Left forelimb (tissue), 1 donor: ENCODE measurements around the gene HES2.
"Not testable (repeated sequence)": the region's sequence is repeated elsewhere in the genome, so short reads cannot be mapped to it uniquely, and the experiment has no call there.

Experiments
- DNase-seq: peaks from one replicate; pipeline ENCODE4 v3.0.0-alpha.2; 2018; ENCODE audit warnings: low spot score

HES2 gene

DNA sequence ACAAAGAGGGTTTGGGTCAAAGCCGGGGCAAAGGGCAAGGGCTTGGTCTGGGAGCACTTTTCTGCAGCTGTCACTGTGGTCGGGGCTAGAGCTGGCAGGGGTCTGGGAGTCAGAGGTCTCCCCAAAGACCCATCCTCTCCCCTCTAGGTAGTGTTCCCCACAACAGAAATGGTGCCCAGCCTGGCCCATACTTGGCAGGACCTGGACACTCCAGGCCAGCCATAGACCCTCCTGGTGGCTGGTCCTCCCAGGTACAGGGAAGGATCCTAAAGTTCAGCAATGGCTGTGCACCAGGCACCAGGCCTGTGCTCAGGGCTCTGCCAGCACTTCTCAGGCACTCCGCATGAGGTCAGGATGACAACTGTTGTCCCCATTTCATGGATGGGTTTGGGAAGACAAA is 15.8 kb upstream of the HES2 start:
- no peak for DNase-seq

DNA sequence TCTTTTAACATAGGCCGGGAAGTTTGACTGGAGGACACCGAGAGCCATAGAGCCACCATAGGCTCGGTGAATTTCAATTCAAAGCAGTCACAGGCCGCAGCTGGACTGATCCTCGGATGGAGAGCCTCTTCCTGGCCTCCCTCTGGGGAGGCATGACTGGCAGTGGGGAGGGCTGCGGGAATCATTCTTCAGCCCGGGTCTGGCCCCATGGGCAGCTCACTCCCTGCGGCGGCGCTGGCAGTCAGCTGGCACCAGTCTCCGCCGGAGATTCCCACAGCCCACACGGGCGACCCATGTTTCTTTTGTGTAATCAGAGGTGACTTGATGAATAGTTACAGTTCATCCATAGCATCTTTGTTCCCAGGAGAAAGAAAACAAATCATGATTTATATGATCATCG is 15.4 kb upstream of the HES2 start:
- DNase-seq = no peak

DNA sequence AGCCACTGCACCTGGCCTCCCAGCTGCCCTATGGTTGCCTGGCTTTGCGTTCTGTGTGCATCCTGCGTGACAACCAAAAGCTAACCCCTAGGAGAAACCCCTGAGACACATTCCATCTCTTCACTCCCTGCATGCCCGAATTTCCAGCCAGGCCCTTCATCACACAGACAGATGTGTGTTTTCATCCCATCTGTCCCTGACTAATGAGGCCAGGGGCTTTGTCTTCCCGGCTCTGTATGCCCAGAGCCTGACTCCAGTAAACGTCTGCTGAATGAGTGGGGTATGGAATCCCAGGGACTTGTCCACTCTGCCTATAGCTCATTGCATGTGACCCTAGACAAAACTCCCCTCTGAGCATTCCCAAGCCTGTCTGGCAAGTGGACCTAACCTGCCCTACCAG is 14.5 kb upstream of the HES2 start:
- no peak for DNase-seq

DNA sequence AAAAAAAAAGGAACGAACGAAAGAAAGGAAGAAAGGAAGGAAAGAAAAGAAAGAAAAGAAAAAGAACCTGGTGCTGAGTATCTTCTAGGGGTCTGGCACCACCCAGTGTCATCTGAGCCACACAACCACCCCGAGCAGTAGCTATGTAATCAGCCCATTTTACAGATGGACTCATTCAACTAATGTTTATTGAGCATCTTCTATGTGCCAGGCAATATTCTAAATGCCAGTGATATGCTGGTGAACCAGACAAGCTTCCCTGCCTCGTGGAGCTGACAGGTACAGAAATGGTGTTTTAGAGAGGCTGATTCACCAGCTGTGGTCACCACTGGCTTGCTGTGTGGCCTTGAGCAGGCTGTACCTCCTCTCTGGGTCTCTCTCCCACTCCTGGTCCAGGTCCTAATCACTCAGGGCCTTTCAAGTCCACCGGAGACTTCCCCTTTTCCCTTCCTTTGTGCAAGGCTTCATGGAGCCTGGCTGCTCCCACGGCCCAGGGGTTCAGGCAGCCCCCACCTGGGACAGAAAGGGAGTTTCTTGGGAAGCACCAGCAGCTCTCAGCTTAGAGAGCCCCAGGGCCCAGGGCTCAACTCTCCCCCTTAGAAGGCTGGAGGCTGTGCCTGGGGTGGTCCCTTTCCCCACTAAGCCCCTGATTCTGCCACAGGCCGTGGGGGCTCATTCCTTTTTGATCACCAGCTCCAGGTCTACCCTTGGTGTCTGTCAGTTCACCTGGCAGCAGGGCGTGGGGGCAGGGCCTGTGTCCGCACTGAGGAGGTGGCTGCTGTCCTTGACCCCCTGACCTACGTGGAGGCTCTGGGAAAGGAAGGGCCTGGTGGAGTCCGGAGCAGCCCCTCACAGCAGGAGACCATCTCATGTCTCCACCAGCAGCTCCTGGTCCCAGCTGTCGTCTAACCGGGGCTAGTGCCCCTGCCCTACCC is 12.2 kb upstream of the HES2 start:
- DNase-seq = not testable (repeated sequence)

DNA sequence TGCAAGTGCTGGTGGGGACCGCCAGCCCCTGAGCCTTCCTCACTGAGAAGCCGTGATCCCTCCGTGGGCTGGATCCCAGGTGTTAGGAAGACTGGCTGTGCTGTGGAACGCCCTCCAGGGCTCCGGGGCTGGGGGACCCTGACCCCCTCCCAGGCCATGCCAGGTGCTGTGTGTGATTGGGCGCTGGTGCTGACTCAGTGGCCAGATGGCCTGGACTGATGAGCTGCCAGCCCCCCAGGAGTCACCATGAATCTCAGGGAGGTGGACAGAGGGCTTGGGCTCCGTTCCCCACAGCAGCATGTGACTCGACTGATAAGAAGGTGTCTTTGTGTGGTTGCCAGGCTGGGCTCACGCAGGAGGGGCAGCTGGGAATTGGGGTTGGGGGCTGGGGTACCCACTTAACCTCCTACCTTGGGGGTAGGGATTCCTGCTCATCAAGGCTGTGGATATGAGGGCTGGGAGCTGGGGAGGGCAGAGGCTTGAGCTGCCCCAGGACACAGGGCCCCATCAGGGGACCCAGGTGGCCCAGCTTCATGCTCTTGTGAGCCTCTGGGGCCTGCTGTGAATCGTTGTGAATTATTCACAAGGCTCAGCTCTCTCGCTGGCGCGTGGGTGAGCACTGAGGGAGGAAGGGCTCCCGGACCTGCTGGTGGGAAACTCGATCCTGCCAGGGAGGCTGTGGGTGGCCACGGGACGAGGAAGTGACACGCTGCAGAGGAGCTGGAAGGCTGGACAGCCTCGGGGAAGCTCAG is 10.1 kb upstream of the HES2 start:
- not testable (repeated sequence) for DNase-seq

- not testable (repeated sequence) for DNase-seq
Observed at GRCh38 chr1:6428453-6428852, 8.7 kb upstream of the HES2 start.

GRCh38 chr1:6427441-6428390 is 8.0 kb upstream of the HES2 start:
- no peak for DNase-seq

- no peak for DNase-seq
Observed at GRCh38 chr1:6426972-6427350, 7.2 kb upstream of the HES2 start.

- DNase-seq = no peak
Observed at GRCh38 chr1:6426277-6426971, 6.7 kb upstream of the HES2 start.

GRCh38 chr1:6425658-6426057 is 5.9 kb upstream of the HES2 start:
- DNase-seq = no peak

GRCh38 chr1:6424619-6425593 is 5.2 kb upstream of the HES2 start, which contains the start of gene ESPN:
Gene ESPN (plus strand): TSS chr1:6424776. CDS start chr1:6424956, 180 bp downstream.
- DNase-seq = no peak

DNA sequence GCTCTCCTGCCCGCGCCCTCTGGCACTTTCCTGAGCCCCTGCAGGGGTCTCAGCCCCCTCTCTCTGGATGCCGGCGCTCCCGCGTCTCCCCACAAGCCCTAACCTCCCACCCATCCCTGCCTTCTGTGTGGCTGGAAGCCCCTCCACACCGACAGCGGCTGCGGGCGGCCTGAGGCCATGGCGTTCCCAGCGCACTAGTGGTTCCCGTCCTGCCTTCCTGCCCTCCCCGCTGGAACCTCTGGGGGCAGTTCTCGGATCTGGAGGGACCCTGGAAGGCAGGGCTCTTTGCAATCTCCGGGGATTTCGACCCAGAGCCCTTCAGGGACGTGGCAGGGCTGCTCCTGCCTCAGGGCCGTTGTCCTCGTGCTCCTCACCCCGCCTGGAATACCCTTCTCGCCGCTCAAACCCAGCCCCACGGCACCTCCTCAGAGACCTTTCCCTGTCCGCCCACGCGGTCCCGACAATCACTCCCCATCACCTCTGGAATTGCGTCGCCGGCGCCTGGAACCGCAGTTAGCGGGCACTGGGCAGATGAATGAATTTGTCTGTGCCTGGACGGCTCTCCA is 4.4 kb upstream of the HES2 start:
- DNase-seq = no peak

- no peak for DNase-seq
Observed at GRCh38 chr1:6423321-6423999, 3.7 kb upstream of the HES2 start.

DNA sequence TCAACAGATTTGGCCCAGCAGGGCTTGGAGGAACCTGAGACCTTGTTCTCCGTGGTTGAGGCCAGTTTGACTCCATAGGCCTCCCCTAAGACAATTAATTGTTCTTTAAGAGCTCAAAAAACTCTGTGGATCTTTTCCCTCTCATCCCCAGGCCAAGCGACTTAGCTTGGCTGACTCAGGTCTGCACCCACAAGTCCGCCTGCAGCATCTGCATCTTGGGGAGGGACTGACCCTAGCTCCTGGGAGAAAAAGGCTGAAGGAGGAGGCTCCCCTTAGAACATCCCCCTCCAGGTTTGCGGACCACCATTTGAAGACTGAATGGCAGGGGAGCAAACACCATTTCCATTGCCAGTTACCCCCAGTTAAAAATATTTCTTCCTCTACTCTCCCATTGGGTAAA is 1.5 kb upstream of the HES2 start:
- DNase-seq = no peak

GRCh38 chr1:6420454-6421042 is 829 bp upstream of the HES2 start:
- DNase-seq = no peak

- DNase-seq = no peak
Observed at GRCh38 chr1:6419397-6419803, 319 bp downstream of the HES2 start.

DNA sequence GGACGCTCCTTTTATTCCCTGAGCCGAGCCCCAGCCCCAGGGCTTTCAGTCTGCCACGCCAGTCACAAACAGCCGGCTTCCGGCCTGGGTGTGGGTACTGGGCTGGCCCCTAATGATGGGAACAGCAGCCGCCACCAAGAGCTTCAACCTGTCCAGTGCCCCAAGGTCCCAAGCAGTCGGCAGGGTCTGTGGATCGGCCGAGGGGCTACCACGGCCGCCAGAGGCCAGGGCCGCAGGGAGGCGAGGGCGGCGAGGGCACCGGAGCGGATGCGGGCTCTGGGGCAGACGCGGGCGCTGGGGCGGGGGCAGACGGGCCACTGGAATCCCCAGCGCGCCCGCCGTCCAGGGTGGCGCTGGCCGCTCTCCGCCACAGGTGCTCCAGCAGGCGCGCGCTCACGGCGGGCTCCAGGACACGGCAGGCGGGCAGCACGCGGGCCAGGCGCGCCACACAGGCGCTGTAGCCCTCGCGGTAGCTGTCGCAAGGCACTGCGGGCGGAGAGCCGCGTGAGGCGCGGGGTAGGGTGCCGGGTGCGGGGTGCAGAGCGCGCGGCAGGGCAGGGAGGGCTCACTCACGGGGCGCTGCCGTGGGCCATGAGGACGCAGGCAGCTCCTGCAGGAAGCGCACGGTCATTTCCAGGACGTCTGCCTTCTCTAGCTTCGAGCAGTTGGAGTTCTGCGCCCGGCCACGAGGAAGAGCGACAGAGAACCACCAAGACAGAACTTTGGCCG is 887 bp downstream of the HES2 start:
- no peak for DNase-seq
